Activated CD4-positive, alpha-beta T cell treated with anti-CD3 and anti-CD28 coated beads for 24 hours (primary cell): ENCODE results near the gene TMEM196.

ENCODE experiments used
- DNase-seq, 2 donors: peaks; one replicate each; pipeline ENCODE4 v3.0.0-alpha.2; 2020; ENCODE audit warnings: low read depth in 2 of 2

Gene TMEM196

DNA sequence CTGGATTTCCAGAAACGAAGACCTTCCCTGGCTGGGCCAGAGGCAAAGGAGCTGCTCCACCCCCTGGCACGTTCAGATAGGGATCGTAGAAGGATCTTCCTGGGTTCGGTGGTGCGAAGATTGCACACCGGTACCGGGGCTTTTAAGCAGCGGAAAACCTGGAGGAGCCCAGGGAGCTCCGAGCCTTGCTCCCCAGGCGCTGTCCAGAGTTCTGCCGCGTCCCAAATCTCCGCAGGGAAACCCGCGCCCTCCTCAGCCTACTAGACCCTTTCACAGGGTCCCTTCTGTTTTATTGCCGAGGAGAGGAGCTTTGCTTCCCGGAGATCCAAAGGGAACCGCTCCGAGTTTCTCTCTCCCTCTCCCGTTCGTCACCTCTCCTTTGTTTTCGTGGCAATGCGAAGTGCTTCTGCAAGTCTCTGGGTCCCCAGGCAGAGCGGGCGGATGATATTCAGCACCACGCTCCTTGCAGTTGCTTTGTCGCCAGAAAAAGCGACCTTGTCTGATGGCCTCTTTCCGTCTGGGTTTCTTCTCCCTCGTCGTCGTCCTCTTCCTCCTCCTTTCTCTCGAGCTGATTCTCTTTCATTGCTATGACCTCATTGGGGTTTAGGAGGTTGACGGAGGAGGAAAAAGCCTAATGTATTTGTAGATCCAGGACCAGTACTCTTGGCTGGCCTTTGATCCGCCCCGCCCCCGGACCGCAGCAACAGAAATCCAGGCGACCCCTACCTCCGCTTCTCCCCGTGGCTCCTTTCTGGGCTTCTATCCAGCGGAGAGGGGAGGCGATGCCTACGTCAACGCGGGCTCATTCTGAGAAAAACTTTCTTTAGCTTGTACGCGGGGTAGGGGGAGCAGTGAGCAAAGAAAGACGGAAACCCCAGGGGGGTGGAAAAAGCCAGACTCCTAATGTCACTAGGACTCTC, at the start of gene TMEM196:
TSS of gene TMEM196 (minus strand) at position 777 of the 920 bp plus-strand sequence. CDS start 921 bp downstream, outside the sequence.
- no peak for DNase-seq

DNA sequence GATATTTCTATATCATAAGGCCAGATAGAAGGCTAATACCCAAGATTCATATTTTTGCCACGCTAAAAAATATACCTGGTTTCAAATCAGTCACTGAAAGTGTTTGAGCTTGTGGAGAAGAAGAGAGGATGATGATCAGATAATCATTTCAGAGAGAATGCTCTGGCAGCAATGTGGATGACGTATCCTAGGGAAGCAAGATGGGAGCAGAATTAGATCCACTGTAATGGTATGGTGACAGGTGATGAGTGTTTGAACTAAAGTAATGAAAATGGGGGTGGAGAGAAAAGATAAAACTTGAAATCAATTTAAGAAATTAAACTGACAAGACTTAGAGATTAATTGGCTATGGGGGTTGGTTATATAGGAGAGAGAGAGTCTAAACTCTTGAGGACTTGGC, 42.7 kb upstream of the TMEM196 start:
- DNase-seq: no peak

DNA sequence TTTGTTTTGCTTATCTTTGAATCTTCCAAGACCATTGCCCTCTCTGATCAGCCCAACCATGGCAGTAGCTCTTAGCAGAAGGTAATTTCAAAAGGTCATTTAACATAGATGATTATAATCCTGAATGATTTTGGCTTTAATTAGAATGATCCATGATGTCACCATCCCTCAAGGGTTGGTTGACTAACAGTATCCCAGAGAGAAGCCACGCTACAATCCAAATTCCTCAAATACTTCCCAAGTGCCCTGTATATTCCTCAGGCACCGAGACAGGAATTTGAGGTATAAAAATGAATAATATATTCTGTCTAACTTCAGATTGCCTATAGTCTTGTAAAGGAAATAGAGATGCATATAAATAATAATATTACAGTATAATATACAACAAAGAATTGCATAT, 42.1 kb upstream of the TMEM196 start:
- no peak for DNase-seq

DNA sequence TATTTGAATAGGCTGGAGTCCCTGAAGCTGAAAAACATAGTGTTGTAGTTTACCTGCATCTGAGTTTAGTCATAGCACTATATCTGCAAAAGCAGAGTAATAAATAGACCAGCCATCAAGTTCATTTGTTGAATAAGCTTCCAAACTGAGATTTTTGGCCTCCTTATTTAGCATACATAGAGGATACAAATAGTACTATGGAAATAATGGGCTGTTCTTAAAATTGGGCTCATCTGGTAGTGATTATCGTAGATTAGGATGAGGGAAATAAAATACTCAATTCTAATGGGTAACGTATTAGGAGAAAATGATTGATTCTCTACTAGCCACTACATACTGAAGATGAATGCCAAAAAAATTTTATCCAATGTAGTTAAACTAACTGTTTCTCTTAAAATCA, 41.4 kb upstream of the TMEM196 start:
- DNase-seq: no peak

DNA sequence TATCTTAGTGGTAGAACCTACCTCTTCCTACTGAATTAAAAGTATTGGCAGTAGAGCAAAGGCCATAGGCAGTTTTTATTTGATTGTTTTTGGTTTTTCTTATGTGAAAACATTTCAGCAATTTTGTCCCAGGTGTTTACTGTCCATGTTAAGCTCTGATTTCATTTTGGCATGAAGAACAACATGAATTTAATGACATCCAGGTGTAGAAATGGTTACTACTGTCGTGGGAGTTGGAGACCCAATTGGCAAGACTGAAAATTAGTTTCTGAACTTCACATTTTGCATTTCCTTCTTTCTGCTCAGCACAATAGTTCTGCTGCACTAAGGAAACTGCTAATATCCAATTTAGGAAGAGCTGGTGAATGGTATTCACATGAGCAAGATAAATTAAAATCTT, 38.0 kb upstream of the TMEM196 start:
- DNase-seq: no peak

DNA sequence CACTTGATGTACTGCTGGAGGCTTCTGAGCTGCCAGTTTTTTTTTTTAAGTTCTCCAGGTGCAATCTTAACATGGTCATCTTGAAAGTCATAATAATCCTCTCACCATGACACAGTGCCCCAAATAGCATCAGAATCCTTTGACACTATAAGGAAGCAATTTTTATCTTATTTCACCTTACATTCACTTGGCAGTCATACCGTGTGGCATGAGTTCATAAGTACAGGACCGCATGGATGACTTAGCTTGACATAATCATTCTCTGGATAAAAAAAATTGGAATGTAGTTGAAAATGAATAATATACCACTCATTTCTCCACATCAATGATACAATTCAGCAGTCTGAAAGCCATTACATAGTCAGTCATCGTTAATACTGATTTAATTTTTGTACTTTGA, 25.6 kb upstream of the TMEM196 start:
- no peak for DNase-seq

DNA sequence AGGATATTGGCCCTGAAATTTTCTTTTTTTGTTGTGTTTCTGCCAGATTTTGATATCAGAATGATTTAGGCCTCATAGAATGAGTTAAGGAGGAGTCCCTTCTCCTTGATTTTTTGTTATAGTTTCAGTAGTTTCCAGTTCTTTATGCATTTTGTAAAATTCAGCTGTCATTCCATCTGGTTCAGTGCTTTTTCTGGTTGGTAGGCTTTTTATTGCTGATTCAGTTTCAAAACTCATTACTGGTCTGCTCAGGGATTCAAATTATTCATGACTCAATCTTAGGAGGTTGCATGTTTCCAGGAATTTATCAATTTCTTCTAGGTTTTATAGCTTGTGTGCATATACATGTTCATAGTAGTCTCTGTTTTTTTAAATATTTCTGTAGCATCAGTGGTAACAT, 10.1 kb upstream of the TMEM196 start:
- no peak for DNase-seq

DNA sequence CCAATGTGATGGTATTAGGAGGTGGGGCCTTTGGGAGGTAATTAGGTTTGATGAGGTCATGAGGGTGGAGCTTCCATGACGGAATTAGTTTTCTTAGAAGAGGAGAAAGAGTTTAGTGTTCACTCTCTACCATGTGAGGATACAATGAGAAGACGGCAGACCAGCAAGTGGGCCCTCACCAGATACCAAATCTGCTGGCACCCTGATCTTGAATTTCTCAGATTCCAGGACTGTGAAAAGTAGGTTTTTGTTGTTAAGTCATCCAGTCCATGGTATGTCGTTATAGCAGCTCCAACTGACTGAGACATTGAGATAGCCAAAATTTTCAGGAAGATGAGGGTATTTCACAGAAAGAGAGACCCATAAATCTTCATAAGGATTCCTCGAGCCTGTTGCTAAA, 3.6 kb upstream of the TMEM196 start:
- no peak for DNase-seq

DNA sequence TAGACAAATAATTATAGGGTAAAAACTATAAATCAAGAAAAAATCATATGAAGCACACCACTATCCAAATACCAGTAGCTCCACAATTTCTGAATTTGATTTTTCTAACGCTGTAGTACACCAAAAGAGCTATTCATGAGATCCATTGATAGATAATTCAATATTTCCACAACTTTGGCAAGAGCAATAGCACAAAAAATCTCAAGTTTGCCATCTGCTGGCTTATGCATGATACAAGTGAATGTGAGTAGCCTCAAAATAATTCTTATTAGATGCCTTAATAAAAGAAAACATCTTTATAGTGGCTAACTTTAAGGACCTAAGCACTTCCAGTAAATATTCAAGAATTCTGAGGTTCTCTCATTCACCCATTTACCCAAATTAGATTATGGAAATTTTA, 2.2 kb upstream of the TMEM196 start:
- no peak for DNase-seq

DNA sequence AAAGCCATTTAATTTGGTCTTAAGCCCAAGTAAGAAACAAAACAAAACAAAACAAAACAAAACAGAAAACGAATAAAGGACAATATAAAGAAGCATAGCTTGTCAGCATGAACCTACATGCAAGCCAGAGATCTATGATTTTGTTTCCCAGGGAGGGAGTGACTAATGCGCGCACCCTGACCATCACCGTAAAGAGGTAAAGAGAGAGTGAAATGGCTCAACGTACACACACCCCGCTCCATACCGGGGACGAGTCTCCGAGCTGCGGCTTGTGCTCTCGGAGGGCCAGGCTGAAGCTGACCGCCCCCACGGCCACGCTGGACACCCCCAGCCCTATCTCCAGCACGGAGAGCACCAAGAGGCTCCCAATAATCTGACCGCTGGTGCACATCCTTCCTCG, 1.1 kb downstream of the TMEM196 start:
- DNase-seq: no peak

DNA sequence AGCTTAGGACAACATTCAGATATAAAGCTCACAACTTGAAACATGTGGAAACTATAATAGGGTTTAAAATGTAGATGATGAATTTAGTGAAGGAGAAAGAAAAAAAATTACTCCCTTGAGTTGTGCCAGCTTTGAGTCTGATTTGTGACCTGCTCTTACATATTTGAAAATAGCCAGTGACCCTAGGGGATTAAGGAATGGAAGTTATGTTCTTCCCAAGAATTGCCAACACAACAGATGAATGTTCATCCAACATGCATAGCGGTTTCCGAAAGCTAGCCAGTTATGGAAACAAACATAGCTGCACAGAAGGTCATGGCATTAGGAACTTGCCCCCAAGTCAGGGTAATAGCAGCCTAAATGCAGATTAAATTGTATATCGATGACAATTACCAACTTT, 10.8 kb downstream of the TMEM196 start:
- no peak for DNase-seq

DNA sequence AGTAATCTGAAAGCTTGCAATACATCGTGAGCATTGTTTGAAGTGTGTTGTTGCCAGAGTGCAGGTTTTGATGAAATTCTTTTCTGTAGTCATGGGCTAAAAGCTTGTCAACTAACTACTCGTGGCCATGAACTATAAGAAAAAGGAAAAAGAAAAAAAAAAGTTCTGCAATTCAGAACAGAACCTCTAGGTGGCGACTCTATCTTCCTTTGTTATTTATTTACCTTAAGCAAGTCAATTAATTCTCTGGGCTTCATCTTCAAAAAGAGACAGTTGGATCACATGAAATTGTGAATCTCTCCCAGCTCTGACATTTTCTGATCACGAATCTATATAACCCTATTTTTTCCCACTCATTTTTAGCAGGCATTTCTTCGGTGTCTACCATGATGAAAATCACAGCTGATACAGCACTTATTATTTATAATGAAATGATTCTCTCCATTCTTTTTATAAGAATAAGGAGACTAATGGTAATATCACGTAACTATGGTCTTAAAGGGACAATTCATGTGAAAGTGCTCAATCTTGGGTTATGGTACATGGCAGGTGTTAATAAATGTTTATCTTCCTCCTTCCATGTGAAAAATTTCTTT, 18.8 kb downstream of the TMEM196 start:
- DNase-seq: no peak

DNA sequence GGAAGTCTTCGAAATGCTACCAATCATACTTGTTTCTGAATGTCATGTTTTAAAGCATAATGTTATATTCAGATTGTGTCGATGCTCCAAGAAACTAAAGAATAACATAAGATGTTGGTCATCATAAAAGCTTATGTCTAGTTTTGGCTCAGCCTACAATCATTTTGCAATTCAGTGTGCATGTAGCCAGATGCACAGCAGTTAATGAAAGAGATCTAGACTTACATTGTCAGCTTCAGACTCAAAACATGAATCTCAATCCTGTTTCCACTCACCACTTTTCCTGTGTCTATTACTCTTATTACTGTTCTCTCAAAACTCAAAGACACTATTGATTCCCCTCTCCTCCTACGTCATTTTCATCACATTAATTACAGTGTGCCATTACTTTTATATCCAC, 21.4 kb downstream of the TMEM196 start:
- no peak for DNase-seq

DNA sequence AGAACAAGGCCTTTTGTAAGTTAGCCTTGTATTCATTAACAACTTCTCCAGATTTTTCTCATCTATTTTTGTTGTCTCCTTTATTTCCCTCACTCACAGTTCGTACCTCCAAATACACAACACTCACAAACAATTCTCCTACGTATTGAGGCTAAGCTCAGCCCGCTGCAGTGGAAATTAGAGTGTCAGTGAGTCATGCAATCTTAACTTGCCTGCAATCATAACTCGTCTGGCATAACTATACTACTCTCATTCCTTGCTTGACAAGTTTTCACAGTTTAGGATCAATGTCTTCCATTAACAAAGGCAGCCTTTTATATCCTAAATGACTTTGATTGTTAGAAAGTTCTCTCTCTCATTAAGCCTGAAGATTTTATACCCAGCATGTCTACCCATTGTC, 23.8 kb downstream of the TMEM196 start:
- DNase-seq: no peak

DNA sequence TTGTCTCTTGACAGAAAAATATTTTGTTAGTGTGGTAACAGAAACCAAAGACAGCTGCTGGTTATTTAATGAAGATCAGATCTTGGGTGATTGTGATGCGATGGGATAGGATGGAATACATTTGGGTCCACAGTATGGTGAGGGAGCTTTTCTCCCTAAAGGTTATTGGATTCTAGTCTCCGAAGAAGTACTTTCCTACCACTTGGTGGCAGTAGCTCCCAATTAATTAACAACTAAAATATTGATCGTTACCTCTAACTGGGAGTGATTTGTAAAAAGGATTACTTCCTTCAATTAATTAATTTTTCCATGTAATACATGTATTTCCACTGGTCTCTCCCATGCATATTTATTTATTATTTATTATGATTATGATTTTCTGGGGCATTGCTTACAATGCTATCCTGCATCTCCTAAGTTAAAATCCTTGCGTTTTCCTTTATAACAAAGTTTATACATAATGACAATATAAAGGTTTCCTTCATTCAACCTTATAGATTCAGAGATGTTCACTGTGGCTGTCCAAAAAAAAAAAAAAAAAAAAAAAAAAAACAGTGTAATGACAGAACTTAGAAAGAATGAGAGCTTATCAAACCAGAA, 25.6 kb downstream of the TMEM196 start:
- DNase-seq: no peak

DNA sequence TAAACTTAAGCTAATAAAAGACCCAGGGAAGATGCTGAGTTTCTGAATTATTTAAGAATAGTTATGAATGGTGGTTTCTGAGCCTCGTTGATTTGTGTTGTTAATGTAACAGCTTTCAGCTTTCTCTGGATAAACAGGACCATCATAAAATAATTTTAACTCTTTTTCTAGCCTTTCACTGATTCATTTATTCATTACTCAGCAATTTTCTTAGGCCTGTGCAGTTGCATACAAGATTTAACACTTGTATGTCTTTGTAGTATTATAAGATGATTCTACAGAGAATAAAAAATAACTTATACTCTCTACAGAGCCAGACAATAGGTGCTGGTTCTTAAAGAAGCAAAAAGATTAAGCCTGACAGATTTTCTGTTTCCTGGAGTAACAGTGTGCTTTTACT, 29.3 kb downstream of the TMEM196 start:
- no peak for DNase-seq

DNA sequence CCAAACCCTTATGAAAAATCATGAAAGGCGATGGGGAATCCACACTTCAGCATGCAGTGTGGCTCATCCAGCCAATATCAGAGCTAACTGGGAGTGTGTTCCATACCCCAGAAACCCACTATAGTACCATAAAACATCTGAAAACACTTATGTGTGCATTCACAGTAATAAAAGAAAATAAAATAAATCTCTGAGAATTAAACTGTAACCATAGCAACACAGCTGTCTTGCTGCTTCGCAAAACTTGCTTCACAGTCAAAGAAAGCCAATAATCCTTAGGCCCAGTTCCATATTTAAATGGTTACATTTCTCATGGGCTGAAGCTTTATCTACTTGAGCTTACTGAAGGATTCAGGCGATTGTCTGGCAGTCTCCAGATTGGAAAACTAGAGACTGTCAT, 44.7 kb downstream of the TMEM196 start:
- DNase-seq: no peak

DNA sequence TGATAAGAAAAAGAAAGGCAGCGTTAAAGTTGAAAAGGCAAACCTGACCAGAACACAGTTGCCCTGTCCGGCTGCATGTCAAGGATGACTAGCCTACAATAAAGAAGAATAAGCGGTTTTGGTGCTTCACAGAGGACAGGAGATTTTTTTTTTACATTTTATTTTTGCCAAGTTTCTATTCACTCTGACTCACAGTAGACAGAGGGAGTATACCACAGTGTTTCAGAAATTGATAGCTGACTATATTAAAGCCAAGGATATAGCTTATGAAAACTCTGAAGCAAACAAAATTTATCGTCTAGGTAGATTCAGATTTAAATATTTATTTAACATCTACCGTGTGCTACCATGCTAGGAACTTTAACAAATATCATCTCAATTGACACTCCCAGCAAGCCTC, 47.6 kb downstream of the TMEM196 start:
- no peak for DNase-seq

DNA sequence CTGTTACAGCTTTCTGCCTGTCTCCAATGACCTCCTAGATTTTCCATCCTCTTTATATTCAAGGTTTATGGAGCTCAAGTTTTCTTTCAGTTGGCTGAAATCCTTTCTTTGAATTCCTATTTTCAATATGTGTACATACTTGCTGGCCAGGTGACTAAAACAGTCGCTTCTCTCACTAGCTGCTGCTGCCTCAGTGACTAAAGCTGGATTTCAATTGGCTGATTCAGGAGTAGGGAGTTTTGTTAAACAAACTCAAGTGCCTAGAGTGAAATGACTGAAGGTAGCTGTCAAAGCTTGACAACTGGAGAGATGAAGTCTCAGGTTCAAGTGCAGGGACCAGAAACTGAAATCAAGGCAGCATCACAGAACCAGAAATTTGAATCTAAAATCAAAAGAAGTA, 57.9 kb downstream of the TMEM196 start:
- DNase-seq: no peak

DNA sequence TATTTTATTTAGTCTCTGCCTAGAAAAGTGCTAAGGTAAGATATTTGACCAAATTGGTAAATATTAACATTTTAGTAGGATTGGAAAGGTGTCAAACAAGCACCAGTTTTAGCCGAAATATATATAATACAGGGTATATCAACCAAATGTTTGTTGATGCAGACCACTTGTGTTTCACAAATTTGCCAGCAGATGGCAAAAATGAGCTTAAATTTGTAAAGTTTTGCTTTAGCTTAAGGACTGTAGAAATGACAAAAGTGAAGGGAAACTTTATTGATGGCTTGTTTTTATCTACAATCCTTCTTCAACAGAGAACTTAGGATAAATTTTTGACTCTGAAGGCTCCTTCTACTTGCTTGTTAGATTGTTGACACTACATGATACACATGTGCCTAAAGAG, 59.7 kb downstream of the TMEM196 start:
- peak; percentile 4 to 36 for DNase-seq

DNA sequence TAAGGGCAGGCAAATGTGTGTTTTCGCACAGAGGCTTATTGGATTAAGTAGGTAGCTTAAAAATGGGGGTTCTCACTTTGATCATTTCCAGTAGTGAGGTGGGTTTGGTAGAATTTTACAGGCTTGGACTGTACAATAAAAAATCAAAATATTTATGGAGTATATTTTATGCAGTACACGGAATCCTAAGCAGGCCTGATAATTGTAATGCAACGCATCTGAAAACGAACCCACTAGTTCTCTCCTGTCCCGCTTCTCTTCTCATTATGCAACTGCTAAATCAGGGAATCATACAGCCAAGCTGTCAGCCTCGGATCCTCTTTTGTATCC, 64.2 kb downstream of the TMEM196 start:
- DNase-seq: no peak

DNA sequence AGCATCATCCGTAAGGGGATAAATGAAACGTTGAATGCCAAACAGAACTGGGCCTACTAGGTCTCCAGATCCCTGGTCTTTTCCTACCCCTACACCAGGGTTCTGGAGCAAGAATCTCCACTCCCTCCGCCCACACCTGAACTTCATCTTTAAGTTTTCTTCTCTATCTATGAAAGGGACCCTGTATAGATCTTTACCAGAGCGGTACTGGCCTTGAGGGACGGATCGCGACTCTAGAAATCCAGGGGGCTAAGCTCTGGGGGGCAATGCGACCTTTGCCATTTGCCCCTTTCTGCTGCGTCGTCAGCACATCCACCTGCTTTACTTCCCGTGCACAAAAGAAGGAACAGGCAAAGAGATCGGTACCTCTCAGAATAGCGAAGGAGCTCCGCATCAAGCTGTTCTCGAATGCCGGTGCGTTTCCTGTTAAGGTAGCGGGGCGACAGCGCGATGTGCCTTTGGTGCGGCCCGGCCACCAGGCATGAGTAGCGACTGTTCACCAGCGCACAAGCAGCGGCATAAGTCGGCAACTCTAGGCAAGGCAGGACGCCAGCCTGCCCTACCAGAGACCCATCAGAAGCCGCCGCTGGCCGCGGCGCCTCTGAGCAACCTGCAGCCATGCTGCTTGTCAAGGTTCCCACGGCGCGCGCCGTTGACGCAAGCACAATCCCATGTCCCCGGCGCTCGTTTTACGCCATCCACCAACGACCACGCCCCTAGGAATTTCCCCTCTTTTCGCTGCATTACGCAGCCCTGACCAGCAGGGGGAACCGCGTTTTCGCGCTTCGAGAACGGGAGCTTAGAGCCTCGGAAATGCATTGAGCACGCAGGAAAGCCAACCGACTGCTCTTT, 64.8 kb downstream of the TMEM196 start, which contains the start of gene POLR1F:
TSS of gene POLR1F (minus strand) at position 641 of the 852 bp plus-strand sequence. CDS start at position 620, 21 bp downstream.
- peak; percentile 84 to 90 for DNase-seq
